Measurements from ENCODE around the gene FAHD1.
"Not testable (repeated sequence)": the region's sequence is repeated elsewhere in the genome, so short reads cannot be mapped to it uniquely, and the experiment has no call there.

FAHD1 gene

DNA sequence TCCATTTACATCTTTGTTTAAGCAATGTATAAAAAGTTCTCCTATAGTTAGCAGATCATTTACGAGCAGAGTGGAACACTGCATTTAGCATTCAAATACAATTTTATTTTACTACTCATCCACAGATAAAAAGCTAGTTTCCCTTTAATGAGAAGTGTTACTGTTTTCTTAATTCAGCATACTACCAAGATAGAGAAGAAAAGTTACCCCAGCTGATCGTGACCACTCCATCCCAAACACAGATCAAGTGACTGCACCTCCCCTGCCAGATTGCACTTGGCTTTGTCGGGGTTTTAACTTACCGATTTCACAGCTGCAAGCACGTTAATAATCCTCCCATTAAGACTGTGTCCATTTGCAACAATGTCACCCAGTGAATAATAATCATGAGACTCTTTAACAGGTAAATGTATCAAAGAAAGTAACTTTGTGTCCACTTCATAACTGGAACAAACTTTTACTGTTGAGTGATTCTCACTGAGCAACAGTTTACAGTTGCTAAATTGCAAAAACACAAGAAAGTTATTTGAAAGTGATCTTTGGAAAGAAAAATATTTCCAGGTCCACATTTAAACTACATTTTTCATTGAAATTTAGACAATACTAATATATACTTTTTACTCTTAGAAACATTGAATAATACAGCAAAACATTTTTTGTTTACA, 30.6 kb downstream of the FAHD1 start:
- no peak for DNase-seq

GRCh38 chr16:1858189-1858865, 31.3 kb downstream of the FAHD1 start:
- no peak for DNase-seq

GRCh38 chr16:1859650-1860049, 32.6 kb downstream of the FAHD1 start:
- no peak for DNase-seq

DNA sequence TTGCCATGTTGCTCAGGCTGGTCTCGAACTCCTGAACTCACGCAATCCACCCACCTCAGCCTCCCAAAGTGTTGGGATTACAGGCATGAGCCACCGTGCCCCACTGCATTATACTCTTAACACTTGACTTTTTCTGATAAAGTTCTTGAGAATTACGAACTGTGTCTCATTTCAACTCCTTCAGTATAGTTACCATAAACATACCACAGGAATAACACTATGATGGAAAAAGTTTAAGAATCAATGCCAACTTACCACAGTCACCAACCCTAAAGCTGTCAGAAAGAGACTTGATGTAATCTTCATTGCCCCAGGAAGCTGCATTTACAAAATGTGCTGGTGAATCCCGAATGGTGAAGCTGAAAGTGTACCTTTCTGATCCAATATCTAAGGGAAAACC, 34.7 kb downstream of the FAHD1 start:
- no peak for DNase-seq

GRCh38 chr16:1862394-1862793, 35.4 kb downstream of the FAHD1 start:
- no peak for DNase-seq

DNA sequence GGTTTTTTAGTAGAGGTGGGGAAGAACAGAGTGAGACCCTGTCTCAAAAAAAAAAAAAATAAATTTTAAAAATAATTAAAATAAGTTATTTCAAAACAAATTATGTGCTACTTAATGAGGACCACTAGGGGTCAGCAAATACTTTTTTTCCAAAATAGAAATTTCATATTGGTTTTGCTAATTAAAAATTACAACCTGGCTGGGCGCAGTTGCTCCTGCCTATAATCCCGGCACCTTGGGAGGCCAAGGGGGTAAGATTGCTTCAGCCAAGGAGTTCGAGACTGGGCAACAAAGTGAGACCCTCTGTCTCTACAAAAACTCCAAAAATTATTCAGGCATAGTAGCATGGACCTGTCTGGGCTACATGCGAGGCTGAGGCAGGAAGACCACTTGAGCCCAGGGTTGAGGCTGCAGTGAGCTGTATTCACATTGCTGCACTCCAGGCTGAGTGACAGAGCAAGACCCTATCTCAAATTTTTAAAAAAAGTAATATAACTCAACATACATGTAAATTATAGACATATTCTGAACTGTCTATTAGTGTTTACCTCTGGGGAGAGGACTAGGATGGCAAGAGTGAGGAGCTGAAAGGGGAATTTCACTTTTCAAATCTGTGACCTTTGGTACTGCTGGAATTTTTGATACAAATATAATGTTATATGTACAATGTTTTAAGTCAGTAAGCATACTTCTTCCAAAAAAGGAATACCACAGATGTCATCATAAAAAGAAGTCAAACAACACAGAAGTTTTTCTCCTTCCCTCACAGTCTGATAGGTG, 36.9 kb downstream of the FAHD1 start:
- DNase-seq, result no peak

- no peak for DNase-seq
Observed at GRCh38 chr16:1865902-1866690, 39.1 kb downstream of the FAHD1 start.

- peak; percentile 26 for DNase-seq
Observed at GRCh38 chr16:1870365-1871082, 43.5 kb downstream of the FAHD1 start.

GRCh38 chr16:1871974-1872635, 45.1 kb downstream of the FAHD1 start, which contains the start of gene MEIOB:
Gene MEIOB (minus strand): TSS chr16:1872164. CDS start chr16:1868175, 3,989 bp downstream.
- DNase-seq, result no peak

DNA sequence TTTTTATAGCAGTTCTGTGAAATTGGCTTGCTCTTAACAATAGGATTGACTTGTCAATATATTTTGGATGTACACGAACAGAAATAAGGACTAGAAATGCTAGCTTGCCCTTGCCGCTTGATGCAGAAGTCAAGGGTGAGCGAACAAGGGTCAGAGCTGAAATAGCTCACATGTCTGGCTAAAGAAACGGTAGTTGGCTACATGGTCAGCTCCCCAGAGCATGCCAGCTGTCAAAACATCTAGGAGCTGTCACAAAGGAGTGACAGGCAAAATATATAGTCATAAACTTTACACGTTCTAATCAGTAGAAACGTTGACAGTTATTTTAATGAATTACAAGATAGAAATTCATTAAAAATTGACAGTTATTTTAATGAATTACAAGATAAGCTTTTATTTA, 47.8 kb downstream of the FAHD1 start:
- DNase-seq, result no peak

DNA sequence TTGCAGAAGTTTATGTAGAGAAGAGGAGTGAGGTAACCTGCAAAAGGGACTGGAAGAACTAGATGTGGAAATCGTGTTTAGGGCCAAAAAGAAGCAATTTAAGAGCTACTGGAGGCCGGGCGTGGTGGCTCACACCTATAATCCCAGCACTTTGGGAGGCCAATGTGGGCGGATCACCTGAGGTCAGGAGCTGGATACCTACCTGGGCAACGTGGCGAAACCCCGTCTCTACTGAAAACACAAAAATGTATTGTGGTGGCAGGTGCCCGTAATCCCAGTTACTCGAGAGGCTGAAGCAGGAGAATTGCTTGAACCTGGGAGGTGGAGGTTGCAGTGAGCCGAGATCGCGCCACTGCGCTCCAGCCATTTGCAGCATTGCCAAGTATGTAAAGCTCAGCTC, 49.1 kb downstream of the FAHD1 start:
- not testable (repeated sequence) for DNase-seq

DNA sequence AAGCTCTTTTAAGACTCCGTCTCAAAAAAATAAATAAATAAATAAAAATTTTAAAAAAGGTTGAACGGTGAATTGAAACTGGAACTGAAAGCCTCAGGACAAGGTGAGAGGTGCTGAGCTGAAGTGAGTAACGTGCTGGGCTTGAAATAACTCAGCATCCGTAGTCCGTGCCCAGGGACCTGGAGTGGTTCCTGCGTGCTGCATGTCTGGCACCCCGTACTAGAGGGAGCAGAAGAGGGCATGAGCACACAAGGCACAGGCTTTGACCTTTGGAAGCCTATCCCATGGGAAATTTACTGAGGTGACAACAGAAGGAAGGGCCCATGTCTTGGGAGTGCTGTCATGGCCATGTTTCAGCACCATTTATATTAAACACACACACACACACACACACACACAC, 49.5 kb downstream of the FAHD1 start:
- no peak for DNase-seq

DNA sequence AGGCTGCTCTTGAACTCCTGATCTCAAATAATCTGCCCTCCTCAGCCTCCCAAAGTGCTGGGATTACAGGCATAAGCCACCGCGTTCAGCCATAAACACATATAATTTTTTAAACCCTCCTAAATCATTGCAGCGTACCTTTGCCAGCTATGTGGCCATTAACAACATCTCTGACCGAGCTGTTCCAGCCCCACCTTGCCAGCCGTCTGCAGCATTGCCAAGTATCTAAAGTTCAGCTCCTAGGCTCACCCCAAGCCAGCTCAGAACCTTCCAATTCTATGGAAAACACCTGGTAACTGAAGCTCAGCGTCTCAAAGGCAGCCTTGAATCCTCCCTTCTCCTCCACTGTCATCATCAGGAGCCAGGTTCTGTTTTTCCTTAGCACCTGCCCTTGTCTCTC, 50.1 kb downstream of the FAHD1 start:
- no peak for DNase-seq

GRCh38 chr16:1877804-1878203, 50.8 kb downstream of the FAHD1 start:
- no peak for DNase-seq

GRCh38 chr16:1878256-1878655, 51.2 kb downstream of the FAHD1 start:
- no peak for DNase-seq
